HG02852 (cell line): ENCODE measurements around the gene HERPUD1.
A peak's percentile ranks its signal among the peaks of the same experiment; 100 is the strongest.
"Not testable (repeated sequence)": the region's sequence is repeated elsewhere in the genome, so short reads cannot be mapped to it uniquely, and the experiment has no call there.

Experiments
- ATAC-seq: cut with Tn5 transposase; IDR thresholded peaks from one replicate; pipeline ENCODE4 v1.9.1; 2021; ENCODE audit warnings: mild to moderate bottlenecking, moderate library complexity; ENCODE audit not compliant: unreplicated experiment

Gene HERPUD1

GRCh38 chr16:56933828-56934598 is 2.1 kb downstream of the HERPUD1 start:
- no peak for ATAC-seq

GRCh38 chr16:56934599-56935145 is 2.7 kb downstream of the HERPUD1 start:
- ATAC-seq, result not testable (repeated sequence)

GRCh38 chr16:56935201-56935600 is 3.3 kb downstream of the HERPUD1 start:
- ATAC-seq, result no peak

DNA sequence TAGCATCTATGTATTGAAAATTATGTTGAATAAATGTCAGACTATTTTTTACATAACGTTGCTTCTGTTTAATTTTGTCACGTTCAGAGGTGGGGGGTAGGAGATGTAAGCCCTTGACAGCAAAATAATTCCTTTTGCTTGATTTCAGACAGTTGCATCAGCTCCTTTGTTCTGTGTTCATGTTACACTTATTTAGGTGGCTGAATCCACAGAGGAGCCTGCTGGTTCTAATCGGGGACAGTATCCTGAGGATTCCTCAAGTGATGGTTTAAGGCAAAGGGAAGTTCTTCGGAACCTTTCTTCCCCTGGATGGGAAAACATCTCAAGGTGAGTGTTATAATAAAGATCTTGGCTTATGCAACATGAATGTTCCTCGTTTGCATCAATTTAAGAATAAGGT is 4.5 kb downstream of the HERPUD1 start:
- no peak for ATAC-seq

GRCh38 chr16:56936950-56937349 is 5.0 kb downstream of the HERPUD1 start:
- ATAC-seq, result no peak

DNA sequence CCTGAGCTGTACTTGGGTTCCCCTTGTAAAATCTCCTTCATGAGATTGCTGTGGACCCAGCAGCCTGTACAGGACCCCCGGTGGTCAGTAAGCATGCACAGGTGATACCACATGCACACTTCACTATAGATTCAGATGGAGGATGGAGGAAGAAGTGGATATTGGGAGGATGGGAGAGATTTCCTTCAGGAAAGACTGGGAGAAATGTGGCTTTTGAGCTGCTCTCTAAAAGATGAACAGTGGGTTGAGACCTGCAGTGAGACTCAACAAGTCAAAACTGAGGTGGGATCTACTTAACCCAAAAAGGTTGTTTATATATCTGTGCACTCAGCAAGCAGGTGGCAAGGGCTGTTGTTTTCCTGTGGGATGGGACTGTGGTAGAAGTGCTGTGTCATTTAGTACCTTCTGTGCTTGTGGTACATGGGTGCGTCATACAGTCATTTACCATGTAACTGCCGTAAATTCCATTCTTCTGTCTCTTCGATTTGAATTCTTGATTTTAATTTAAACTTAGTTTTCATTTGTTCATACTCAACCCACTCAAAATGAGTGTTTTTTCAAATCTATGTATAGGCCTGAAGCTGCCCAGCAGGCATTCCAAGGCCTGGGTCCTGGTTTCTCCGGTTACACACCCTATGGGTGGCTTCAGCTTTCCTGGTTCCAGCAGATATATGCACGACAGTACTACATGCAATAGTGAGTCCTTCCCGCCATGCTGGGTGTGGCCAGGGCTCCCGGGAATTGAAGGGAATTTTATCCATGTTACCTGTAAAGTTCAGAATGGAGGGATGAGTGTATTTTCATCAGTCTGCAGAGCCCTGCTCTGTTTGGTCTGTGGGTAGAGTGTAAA is 6.9 kb downstream of the HERPUD1 start:
- no peak for ATAC-seq

DNA sequence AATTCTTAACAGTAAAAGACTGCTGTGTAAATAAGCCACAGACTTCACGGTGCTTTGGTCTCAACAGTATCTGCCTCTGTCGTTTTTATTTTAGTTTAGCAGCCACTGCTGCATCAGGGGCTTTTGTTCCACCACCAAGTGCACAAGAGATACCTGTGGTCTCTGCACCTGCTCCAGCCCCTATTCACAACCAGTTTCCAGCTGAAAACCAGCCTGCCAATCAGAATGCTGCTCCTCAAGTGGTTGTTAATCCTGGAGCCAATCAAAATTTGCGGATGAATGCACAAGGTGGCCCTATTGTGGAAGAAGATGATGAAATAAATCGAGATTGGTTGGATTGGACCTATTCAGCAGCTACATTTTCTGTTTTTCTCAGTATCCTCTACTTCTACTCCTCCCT is 7.9 kb downstream of the HERPUD1 start:
- ATAC-seq, result no peak

- ATAC-seq, result no peak
Measured at GRCh38 chr16:56941092-56941491, 9.2 kb downstream of the HERPUD1 start.

GRCh38 chr16:56941856-56942331 is 10.0 kb downstream of the HERPUD1 start:
- no peak for ATAC-seq

DNA sequence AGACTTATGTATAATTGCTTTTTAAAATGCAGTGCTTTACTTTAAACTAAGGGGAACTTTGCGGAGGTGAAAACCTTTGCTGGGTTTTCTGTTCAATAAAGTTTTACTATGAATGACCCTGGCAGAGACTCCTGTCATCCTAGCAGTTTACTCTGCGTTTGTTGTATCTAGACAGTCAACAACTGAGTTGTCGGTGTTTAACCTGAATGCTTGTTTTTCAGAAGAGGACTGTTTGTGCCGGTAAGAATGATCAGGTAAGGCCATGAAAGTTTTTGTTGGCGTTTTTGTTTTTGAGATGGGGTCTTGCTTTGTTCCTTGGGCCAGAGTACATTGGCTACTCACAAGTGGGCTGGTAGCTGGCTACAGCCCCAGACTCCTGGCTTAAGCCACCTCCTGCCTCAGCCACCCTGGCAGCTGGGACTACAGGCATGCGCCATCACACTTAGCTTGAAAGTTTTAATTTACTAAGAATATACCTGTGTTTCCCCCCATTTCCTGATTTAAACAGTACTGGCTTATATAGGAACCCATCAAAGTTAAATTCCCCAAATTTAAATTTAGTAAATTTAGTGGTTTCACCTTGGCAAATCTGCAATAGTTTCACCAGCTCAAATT is 11.9 kb downstream of the HERPUD1 start:
- ATAC-seq, result no peak

- ATAC-seq, result peak; percentile 35
Measured at GRCh38 chr16:56944954-56945839, 13.3 kb downstream of the HERPUD1 start.

GRCh38 chr16:56945847-56946527 is 14.0 kb downstream of the HERPUD1 start:
- no peak for ATAC-seq

DNA sequence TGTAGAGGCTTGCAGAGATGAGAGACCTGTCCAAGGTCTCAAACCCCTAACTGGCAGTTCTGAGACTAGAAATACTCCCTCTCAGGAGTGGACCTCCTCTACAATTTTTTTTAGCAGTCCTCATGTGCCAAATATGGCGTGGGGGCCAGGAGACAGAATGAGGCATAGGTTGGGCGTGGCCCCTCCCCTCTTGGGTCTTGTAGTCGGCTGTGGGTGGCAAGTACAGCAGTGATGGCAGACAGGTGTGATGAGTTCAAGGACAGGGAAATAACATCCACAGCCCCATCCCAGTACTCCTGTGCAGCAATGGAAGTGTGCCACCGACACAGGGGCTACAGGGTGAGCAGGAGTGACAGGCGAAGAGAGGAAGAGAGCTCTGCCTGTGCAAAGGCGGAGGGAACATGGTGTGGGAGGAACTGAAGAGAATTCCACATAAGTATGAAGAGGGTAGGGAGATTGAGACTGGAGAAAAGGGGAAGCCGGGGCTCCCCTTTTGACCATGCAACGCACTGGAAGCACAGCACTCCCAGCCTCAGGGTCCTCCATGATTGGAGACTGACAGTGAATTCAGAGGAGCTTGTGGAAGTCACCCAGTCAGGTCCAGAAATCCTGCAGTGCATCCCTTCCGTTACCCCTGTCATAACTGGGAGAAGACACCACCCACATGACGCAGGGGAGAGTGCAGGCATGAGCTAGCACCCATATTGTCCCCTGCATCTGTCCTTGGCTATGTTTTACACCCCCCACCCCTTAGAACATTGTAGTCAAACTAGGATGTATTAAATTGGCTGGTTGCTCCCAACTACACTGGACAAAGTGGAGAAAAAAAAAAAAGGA is 15.0 kb downstream of the HERPUD1 start:
- ATAC-seq, result no peak

DNA sequence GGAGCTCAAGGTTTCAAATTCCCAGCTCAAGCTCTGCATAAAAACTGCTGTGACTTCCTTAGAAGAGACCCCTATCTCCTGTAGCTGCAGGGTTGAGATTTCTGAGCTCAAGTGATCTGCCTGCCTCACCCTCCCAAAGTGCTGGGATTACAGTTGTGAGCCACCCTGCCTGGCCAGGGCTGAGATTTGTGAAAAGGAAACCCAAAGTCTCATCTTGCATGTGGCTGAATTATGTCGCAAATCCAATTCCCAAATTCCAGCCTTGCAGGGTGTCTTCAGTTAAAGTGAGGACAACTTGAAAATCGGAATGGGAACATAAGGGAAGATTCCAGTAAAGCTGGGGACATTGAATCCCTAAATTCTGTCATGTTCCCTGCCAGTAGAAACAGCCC is 15.7 kb downstream of the HERPUD1 start:
- ATAC-seq, result no peak

DNA sequence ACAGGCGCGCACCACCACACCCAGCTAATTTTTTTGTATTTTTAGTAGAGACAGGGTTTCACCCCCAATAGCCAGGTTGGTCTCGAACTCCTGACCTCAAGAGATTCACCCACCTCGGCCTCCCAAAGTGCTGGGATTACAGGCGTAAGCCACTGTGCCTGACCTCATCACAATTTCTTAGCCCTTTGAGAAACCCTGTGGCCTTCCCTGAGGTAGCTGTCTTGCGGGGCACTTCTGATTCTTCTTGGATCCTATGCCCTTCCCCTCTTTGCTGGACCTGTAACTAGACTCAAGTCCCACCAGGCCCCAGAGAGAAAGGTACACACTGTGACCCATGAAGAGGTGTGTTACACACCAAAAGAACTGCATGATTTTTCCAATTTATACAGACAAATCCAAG is 16.3 kb downstream of the HERPUD1 start:
- ATAC-seq, result no peak

GRCh38 chr16:56950051-56950450 is 18.1 kb downstream of the HERPUD1 start:
- ATAC-seq, result no peak

GRCh38 chr16:56950455-56950854 is 18.5 kb downstream of the HERPUD1 start:
- no peak for ATAC-seq

DNA sequence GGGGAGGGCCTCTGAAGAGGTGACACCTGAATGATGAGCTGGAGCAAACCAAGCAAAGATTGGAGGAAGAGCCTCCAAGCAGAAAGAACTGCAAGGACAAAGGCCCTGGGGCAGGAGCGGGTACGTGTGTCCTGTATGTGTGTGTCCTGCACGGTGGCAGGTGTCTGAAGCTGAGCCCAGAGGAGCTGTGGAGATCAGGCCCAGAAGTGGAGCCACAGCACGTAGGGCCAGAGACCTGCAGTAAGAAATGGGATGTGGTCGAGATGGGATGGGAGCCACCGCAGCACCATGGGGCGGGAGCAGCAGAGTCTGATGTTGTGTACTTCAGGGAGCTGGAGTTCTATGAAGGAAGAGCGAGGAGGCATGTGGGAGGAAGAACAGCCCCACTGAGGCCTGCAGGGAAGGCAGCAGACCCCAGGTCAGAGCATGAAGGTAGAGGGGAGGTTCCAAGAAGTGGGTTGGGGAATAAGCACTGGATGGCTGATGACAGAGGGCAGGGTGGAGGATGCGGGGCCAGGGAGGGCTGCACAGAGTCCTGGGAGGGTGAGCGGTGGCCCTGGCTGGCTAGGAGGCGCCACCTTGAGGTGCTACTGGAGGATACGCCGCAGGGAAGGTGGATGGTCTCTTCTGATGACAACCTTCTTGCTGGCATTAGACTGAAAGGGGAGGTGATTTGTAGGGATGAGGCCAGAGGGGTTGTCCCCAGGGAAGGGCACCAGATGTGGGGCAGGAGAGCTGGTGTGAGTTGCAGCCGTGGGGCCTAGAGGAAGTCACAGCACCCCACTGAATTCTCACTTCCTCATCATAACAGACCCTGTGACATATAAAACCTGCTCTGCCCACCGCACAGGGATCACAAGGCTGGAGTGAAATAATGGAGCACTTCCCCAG is 19.2 kb downstream of the HERPUD1 start:
- ATAC-seq, result peak; percentile 57
